GM23338 (cell line): ENCODE measurements around the gene CELF2. TPM values are rescaled to one million over a fixed set of nuclear protein-coding genes. Genes with fewer than 3 reads are reported as not detected.

ENCODE experiments used
- ATAC-seq: fragments of 200-7000 bp; cut with Tn5 transposase; 3 replicates; pipeline ENCODE4 v1.9.1; 2020
- DNase-seq: peaks from one replicate; pipeline ENCODE4 v3.0.0-alpha.2; 2015; ENCODE audit warnings: low spot score
- H2AFZ ChIP-seq: fragments of 200-600 bp; sonication (generic); 2 replicates; pipeline ENCODE4 v1.8.0; 2016; ENCODE audit warnings: antibody characterized with exemption, mild to moderate bottlenecking, moderate library complexity
- H3F3A ChIP-seq: fragments of 200-600 bp; sonication (generic); replicated peaks from 2 replicates; pipeline ENCODE4 v1.8.0; 2017; ENCODE audit warnings: antibody characterized with exemption, mixed run types, low read depth
- H3K27ac ChIP-seq: fragments of 200-600 bp; sonication (generic); 2 replicates; pipeline ENCODE4 v1.6.1; 2016; ENCODE audit warnings: low read depth
- H3K27me3 ChIP-seq: fragments of 200-600 bp; sonication (generic); 2 replicates; pipeline ENCODE4 v1.8.0; 2016; ENCODE audit warnings: mild to moderate bottlenecking, mixed run types, moderate library complexity; ENCODE audit not compliant: insufficient read depth
- H3K36me3 ChIP-seq: fragments of 200-600 bp; sonication (generic); 2 replicates; pipeline ENCODE4 v1.8.0; 2016; ENCODE audit warnings: mild to moderate bottlenecking; ENCODE audit not compliant: insufficient read depth
- H3K4me1 ChIP-seq: fragments of 200-600 bp; sonication (generic); 2 replicates; pipeline ENCODE4 v1.8.0; 2016; ENCODE audit warnings: mild to moderate bottlenecking, moderate library complexity; ENCODE audit not compliant: insufficient read depth
- H3K4me2 ChIP-seq: fragments of 200-600 bp; sonication (generic); 2 replicates; pipeline ENCODE4 v1.7.1; 2017; ENCODE audit warnings: mixed run types
- H3K4me3 ChIP-seq: fragments of 200-600 bp; sonication (generic); 2 replicates; pipeline ENCODE4 v1.6.1; 2016; ENCODE audit warnings: mixed run types
- H3K79me2 ChIP-seq: fragments of 200-600 bp; sonication (generic); replicated peaks from 2 replicates; pipeline ENCODE4 v1.8.0; 2017; ENCODE audit warnings: mild to moderate bottlenecking; ENCODE audit not compliant: insufficient read depth
- H3K9me2 ChIP-seq: fragments of 200-600 bp; sonication (generic); 2 replicates; pipeline ENCODE4 v1.8.0; 2017; ENCODE audit not compliant: insufficient read depth
- H4K20me1 ChIP-seq: fragments of 200-600 bp; sonication (generic); replicated peaks from 2 replicates; pipeline ENCODE4 v1.8.0; 2017; ENCODE audit warnings: mild to moderate bottlenecking; ENCODE audit not compliant: insufficient read depth
- H3K27ac Mint-ChIP-seq: 2 replicates; pipeline ENCODE4 v1.8.0; 2020; ENCODE audit warnings: inconsistent platforms, mild to moderate bottlenecking, moderate library complexity, mixed read lengths
- H3K27me3 Mint-ChIP-seq: 3 replicates; pipeline ENCODE4 v1.8.0; 2022; ENCODE audit warnings: low read depth, mild to moderate bottlenecking, moderate library complexity, mixed read lengths, inconsistent platforms; ENCODE audit not compliant: insufficient read depth, poor library complexity
- H3K36me3 Mint-ChIP-seq: 3 replicates; pipeline ENCODE4 v1.8.0; 2021; ENCODE audit warnings: low read depth, mild to moderate bottlenecking, inconsistent platforms, moderate library complexity, mixed read lengths
- H3K4me1 Mint-ChIP-seq: 3 replicates; pipeline ENCODE4 v1.8.0; 2020; ENCODE audit warnings: mild to moderate bottlenecking, inconsistent platforms, mixed read lengths
- H3K4me3 Mint-ChIP-seq: 3 replicates; pipeline ENCODE4 v1.8.0; 2021; ENCODE audit warnings: moderate library complexity, mild to moderate bottlenecking, inconsistent platforms, mixed read lengths
- H3K9me3 Mint-ChIP-seq: 3 replicates; pipeline ENCODE4 v1.8.0; 2020; ENCODE audit warnings: moderate library complexity, mild to moderate bottlenecking, inconsistent platforms, mixed read lengths
- CREB1 ChIP-seq: fragments of 250-450 bp; sonication (Bioruptor Pico); IDR thresholded peaks from 2 replicates; pipeline ENCODE4 v1.5.0; 2020; ENCODE audit warnings: low read depth, mild to moderate bottlenecking, moderate library complexity
- EZH2 ChIP-seq: fragments of 200-600 bp; sonication (generic); IDR thresholded peaks from one replicate; pipeline ENCODE4 v1.8.0; 2017; ENCODE audit warnings: antibody characterized with exemption, mild to moderate bottlenecking, low read depth; ENCODE audit not compliant: unreplicated experiment
- EZH2phosphoT487 ChIP-seq: fragments of 200-600 bp; sonication (generic); IDR thresholded peaks from one replicate; pipeline ENCODE4 v1.8.1; 2018; ENCODE audit warnings: antibody characterized with exemption; ENCODE audit not compliant: unreplicated experiment
- JUNB ChIP-seq: IDR thresholded peaks from one replicate; pipeline ENCODE4 v1.6.1; 2016; ENCODE audit warnings: antibody characterized with exemption; ENCODE audit not compliant: unreplicated experiment
- NANOG ChIP-seq: IDR thresholded peaks from 2 replicates; pipeline ENCODE4 v1.6.1; 2016; ENCODE audit warnings: antibody characterized with exemption, borderline replicate concordance
- POLR2AphosphoS5 ChIP-seq: IDR thresholded peaks from 2 replicates; pipeline ENCODE4 v1.6.1; 2016; ENCODE audit warnings: antibody characterized with exemption, low read depth
- REST ChIP-seq: IDR thresholded peaks from one replicate; pipeline ENCODE4 v1.6.1; 2018; ENCODE audit warnings: antibody characterized with exemption; ENCODE audit not compliant: unreplicated experiment
- STAT1 ChIP-seq: IDR thresholded peaks from one replicate; pipeline ENCODE4 v1.6.1; 2016; ENCODE audit warnings: antibody characterized with exemption; ENCODE audit not compliant: unreplicated experiment
- ZNF114 ChIP-seq: fragments of 250-450 bp; sonication (Bioruptor Pico); IDR thresholded peaks from 2 replicates; pipeline ENCODE4 v1.5.0; 2020; ENCODE audit warnings: mild to moderate bottlenecking, moderate library complexity
- ZNF331 ChIP-seq: fragments of 250-450 bp; sonication (Bioruptor Pico); IDR thresholded peaks from 2 replicates; pipeline ENCODE4 v1.5.0; 2020; ENCODE audit warnings: low read depth, mild to moderate bottlenecking, moderate library complexity
- polyA plus RNA-seq: library from polyadenylated mRNA; unstranded; fragments of >200 nt; fragmentation: Nextera tagmentation; extraction: Ambion mirVana; gene quantifications from 2 replicates; pipeline ENCODE4 v1.2.1, GENCODE V29; 2016
- total RNA-seq: library from RNA; depleted of rRNA; stranded (reverse); fragments of >200 nt; shearing (Covaris generic); gene quantifications from 2 replicates; pipeline ENCODE4 v1.2.3, GENCODE V29; 2014
- TF ChIP-seq, protein P1 (sequence below), 2 experiments: fragments of 200-600 bp in 1 of 2; sonication (generic) in 1 of 2; conservative IDR thresholded peaks; 2 replicates each; pipeline versions ENCODE4 v1.5.1 to v1.6.1; 2016 to 2017; ENCODE audit warnings: antibody characterized with exemption in 2 of 2, low read depth in 2 of 2, mild to moderate bottlenecking in 2 of 2, moderate library complexity in 1 of 2

The CELF2 gene
- total and polyA plus RNA-seq, 2 experiments from 2014 or later, result 18.1 to 22.5 TPM

GRCh38 chr10:11180228-11180627, 162.6 kb downstream of the CELF2 start (continued):
- TF ChIP-seq EZH2phosphoT487 (no peak), REST (no peak), ZNF114 (CRISPR knock-in tag) (no peak), JUNB (no peak), POLR2AphosphoS5 (no peak), STAT1 (no peak), NANOG (no peak), ZNF331 (CRISPR knock-in tag) (no peak)
- TF ChIP-seq, protein P1, sequence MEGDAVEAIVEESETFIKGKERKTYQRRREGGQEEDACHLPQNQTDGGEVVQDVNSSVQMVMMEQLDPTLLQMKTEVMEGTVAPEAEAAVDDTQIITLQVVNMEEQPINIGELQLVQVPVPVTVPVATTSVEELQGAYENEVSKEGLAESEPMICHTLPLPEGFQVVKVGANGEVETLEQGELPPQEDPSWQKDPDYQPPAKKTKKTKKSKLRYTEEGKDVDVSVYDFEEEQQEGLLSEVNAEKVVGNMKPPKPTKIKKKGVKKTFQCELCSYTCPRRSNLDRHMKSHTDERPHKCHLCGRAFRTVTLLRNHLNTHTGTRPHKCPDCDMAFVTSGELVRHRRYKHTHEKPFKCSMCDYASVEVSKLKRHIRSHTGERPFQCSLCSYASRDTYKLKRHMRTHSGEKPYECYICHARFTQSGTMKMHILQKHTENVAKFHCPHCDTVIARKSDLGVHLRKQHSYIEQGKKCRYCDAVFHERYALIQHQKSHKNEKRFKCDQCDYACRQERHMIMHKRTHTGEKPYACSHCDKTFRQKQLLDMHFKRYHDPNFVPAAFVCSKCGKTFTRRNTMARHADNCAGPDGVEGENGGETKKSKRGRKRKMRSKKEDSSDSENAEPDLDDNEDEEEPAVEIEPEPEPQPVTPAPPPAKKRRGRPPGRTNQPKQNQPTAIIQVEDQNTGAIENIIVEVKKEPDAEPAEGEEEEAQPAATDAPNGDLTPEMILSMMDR (conservative IDR thresholded peaks at IDR 0.05; ENCODE audit: low read depth in 2 of 2), result no peak

DNA sequence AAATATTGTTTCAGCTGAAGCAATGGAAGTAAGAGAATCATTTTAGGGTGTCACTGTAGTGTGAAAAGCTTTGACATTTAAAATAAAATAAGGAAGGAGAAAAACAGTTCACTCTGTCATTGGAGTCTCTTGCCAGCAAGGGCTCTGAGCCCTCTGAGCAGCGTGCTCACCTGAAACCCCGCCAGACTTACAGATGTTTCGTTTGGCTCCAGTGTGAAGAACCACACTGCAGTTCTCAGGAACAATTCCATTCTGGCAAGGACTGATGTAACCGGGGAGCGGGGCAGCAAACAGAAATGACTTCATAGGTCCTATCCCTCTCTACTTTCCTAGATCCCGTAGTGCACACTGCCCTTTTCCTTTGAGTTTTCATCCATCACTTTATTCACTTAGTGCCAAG, 164.3 kb downstream of the CELF2 start:
- no peaks in the 10 kb centered on the region for H4K20me1 ChIP-seq
- ATAC-seq (no peak), DNase-seq (no peak)
- H3K4me3 ChIP-seq, result no peak overlapping the region
- no peak overlapping the region for H3K4me2 ChIP-seq
- no peak overlapping the region for H3K27ac ChIP-seq
- peaks cover 3% of the 10 kb centered on the region; the same call in 1 of the 2 replicates for H3K36me3 ChIP-seq
- H3F3A ChIP-seq, result no peaks in the 10 kb centered on the region
- Mint-ChIP-seq H3K4me1 (peaks cover 9% of the 10 kb centered on the region), H3K27me3 (peaks cover 6% of the 10 kb centered on the region), H3K36me3 (peaks cover 5% of the 10 kb centered on the region; the same call in 1 of the 3 replicates), H3K27ac (no peak overlapping the region), H3K9me3 (peaks cover 5% of the 10 kb centered on the region; the same call in 1 of the 3 replicates), H3K4me3 (no peak overlapping the region)
- no peaks in the 10 kb centered on the region; the same call in 1 of the 2 replicates for H3K9me2 ChIP-seq
- no peak overlapping the region for H2AFZ ChIP-seq
- H3K27me3 ChIP-seq, result no peaks in the 10 kb centered on the region
- no peaks in the 10 kb centered on the region; the same call in none of the 2 replicates for H3K79me2 ChIP-seq
- H3K4me1 ChIP-seq, result peaks cover 7% of the 10 kb centered on the region
- no peak for TF ChIP-seq EZH2phosphoT487
- TF ChIP-seq, protein P1 (conservative IDR thresholded peaks at IDR 0.05; ENCODE audit: low read depth in 2 of 2), result no peak
- TF ChIP-seq EZH2, result no peak
- TF ChIP-seq ZNF331 (CRISPR knock-in tag), result no peak
- TF ChIP-seq CREB1 (CRISPR knock-in tag), result no peak
- no peak for TF ChIP-seq REST
- no peak for TF ChIP-seq ZNF114 (CRISPR knock-in tag)
